IMR-90 (cell line): Measurements from ENCODE around the gene TMCC1. TPM values are rescaled to one million over a fixed set of nuclear protein-coding genes. Genes with fewer than 3 reads are reported as not detected.
A peak's percentile ranks its signal among the peaks of the same experiment; 100 is the strongest.

Source experiments
- ATAC-seq: fragments of 200-7000 bp; cut with Tn5 transposase; 2 replicates; pipeline ENCODE4 v1.9.1; 2020; ENCODE audit warnings: low read depth, mild to moderate bottlenecking, moderate library complexity
- BruUV-seq: library from RNA; stranded (reverse); fragments of 400-500 nt; replicated peaks from 2 replicates; lab custom pipeline; 2021; lab: Mats Ljungman, UMichigan
- CTCF ChIA-PET: fragments of 300-600 bp; formaldehyde crosslinking; extraction: SDS; loops from one replicate; lab custom pipeline; 2021; ENCODE audit warnings: antibody characterized with exemption; lab: Yijun Ruan, JAX
- POLR2A ChIA-PET: fragments of 300-600 bp; sonication (Branson Sonifier 250); formaldehyde crosslinking; loops from one replicate; lab custom pipeline; 2022; ENCODE audit warnings: antibody characterized with exemption; ENCODE audit not compliant: unreplicated experiment; lab: Charles Lee
- DNase-seq: peaks from one replicate; pipeline ENCODE4 v3.0.0; 2013
- H2AFZ ChIP-seq: replicated peaks from 2 replicates; pipeline ENCODE3; 2013; ENCODE audit warnings: low read length, mild to moderate bottlenecking; ENCODE audit not compliant: poor library complexity
- H2AK5ac ChIP-seq: 2 replicates; pipeline ENCODE4 v1.6.1; 2013; ENCODE audit warnings: low read depth, low read length, inconsistent platforms
- H2AK9ac ChIP-seq: replicated peaks from 2 replicates; pipeline ENCODE3; 2013; ENCODE audit warnings: mild to moderate bottlenecking, low read depth, low read length, moderate library complexity; ENCODE audit not compliant: poor library complexity
- H2BK120ac ChIP-seq: 2 replicates; pipeline ENCODE4 v1.6.1; 2013; ENCODE audit warnings: low read depth, low read length, inconsistent platforms
- H2BK15ac ChIP-seq: 3 replicates; pipeline ENCODE4 v1.6.1; 2013; ENCODE audit warnings: low read depth, low read length, inconsistent platforms
- H2BK20ac ChIP-seq: 2 replicates; pipeline ENCODE4 v1.6.1; 2013; ENCODE audit warnings: low read depth, mild to moderate bottlenecking, inconsistent platforms, low read length, moderate library complexity
- H2BK5ac ChIP-seq: 2 replicates; pipeline ENCODE4 v1.6.1; 2013; ENCODE audit warnings: mild to moderate bottlenecking, low read depth, low read length, inconsistent platforms; ENCODE audit not compliant: poor library complexity, severe bottlenecking
- H3K14ac ChIP-seq: replicated peaks from 2 replicates; pipeline ENCODE4 v1.6.1; 2013; ENCODE audit warnings: low read depth, low read length, inconsistent platforms
- H3K18ac ChIP-seq: 2 replicates; pipeline ENCODE4 v1.6.1; 2013; ENCODE audit warnings: low read depth, low read length, control low read depth
- H3K23ac ChIP-seq: 2 replicates; pipeline ENCODE4 v1.6.1; 2013; ENCODE audit warnings: low read depth, low read length, inconsistent platforms
- H3K27ac ChIP-seq: 2 replicates; pipeline ENCODE4 v1.5.1; 2013; ENCODE audit warnings: mild to moderate bottlenecking, control low read depth, low read length; ENCODE audit not compliant: insufficient read depth
- H3K27me3 ChIP-seq: 2 replicates; pipeline ENCODE4 v1.6.1; 2013; ENCODE audit warnings: low read length; ENCODE audit not compliant: control insufficient read depth, insufficient read depth
- H3K36me3 ChIP-seq: 2 replicates; pipeline ENCODE4 v1.6.1; 2013; ENCODE audit warnings: low read length, mixed read lengths; ENCODE audit not compliant: control insufficient read depth, insufficient read depth
- H3K4ac ChIP-seq: 2 replicates; pipeline ENCODE4 v1.6.1; 2013; ENCODE audit warnings: low read depth, low read length, inconsistent platforms
- H3K4me1 ChIP-seq: 2 replicates; pipeline ENCODE4 v1.6.1; 2013; ENCODE audit warnings: low read length, mixed read lengths; ENCODE audit not compliant: control insufficient read depth, insufficient read depth
- H3K4me2 ChIP-seq: 2 replicates; pipeline ENCODE4 v1.6.1; 2013; ENCODE audit warnings: low read depth, mild to moderate bottlenecking, control low read depth, low read length, moderate library complexity
- H3K4me3 ChIP-seq: 2 replicates; pipeline ENCODE4 v1.5.1; 2013; ENCODE audit warnings: low read depth, mild to moderate bottlenecking, control low read depth, low read length, moderate library complexity; ENCODE audit not compliant: insufficient read depth
- H3K56ac ChIP-seq: 2 replicates; pipeline ENCODE4 v1.6.1; 2013; ENCODE audit warnings: low read length, inconsistent platforms; ENCODE audit not compliant: insufficient read depth; ENCODE audit errors: extremely low read depth
- H3K79me1 ChIP-seq, 2 experiments: 2 replicates each; pipeline ENCODE4 v1.6.1; 2013; ENCODE audit warnings: low read length in 2 of 2, inconsistent platforms in 1 of 2, low read depth in 1 of 2
- H3K9ac ChIP-seq: 2 replicates; pipeline ENCODE4 v1.6.1; 2013; ENCODE audit warnings: low read depth, low read length, control low read depth
- H3K9me1 ChIP-seq: 2 replicates; pipeline ENCODE4 v1.6.1; 2013; ENCODE audit warnings: low read length, inconsistent platforms; ENCODE audit not compliant: insufficient read depth
- H3K9me3 ChIP-seq: 2 replicates; pipeline ENCODE4 v1.6.1; 2013; ENCODE audit warnings: low read length; ENCODE audit not compliant: control insufficient read depth, insufficient read depth
- H4K20me1 ChIP-seq: 2 replicates; pipeline ENCODE4 v1.6.1; 2013; ENCODE audit warnings: low read length, inconsistent platforms; ENCODE audit not compliant: insufficient read depth
- H4K5ac ChIP-seq: 2 replicates; pipeline ENCODE4 v1.6.1; 2013; ENCODE audit warnings: mild to moderate bottlenecking, low read depth, low read length, control low read depth
- H4K8ac ChIP-seq, 2 experiments: 2 replicates each; pipeline ENCODE4 v1.6.1; 2013; ENCODE audit warnings: low read depth in 2 of 2, low read length in 2 of 2, control low read depth in 1 of 2, inconsistent platforms in 1 of 2
- H4K91ac ChIP-seq: 2 replicates; pipeline ENCODE4 v1.6.1; 2013; ENCODE audit warnings: low read depth, low read length, inconsistent platforms; ENCODE audit not compliant: insufficient read depth
- BHLHE40 ChIP-seq: fragments of 150-350 bp; IDR thresholded peaks from 2 replicates; pipeline ENCODE4 v1.6.1; 2016; ENCODE audit warnings: mild to moderate bottlenecking, low read depth, low read length
- CEBPB ChIP-seq: IDR thresholded peaks from 2 replicates; pipeline ENCODE4 v1.6.1; 2012; ENCODE audit warnings: low read depth, low read length, improper control_type of control experiment
- CHD1 ChIP-seq: IDR thresholded peaks from 2 replicates; pipeline ENCODE4 v1.6.1; 2012; ENCODE audit warnings: low read depth, low read length, improper control_type of control experiment
- CTCF ChIP-seq: conservative IDR thresholded peaks from 2 replicates; pipeline ENCODE4 v1.5.1; 2012; ENCODE audit warnings: mild to moderate bottlenecking, low read depth, low read length, improper control_type of control experiment
- ELK1 ChIP-seq: fragments of 150-350 bp; IDR thresholded peaks from 2 replicates; pipeline ENCODE4 v1.6.1; 2016; ENCODE audit warnings: low read depth, mild to moderate bottlenecking, low read length, moderate library complexity, borderline replicate concordance
- FOS ChIP-seq: fragments of 150-350 bp; IDR thresholded peaks from 2 replicates; pipeline ENCODE4 v1.6.1; 2016; ENCODE audit warnings: low read depth, low read length
- MAFK ChIP-seq: IDR thresholded peaks from 2 replicates; pipeline ENCODE4 v1.6.1; 2012; ENCODE audit warnings: low read depth, low read length, improper control_type of control experiment
- MAZ ChIP-seq: IDR thresholded peaks from 2 replicates; pipeline ENCODE4 v1.6.1; 2012; ENCODE audit warnings: low read depth, mild to moderate bottlenecking, low read length, improper control_type of control experiment, moderate library complexity, borderline replicate concordance
- MXI1 ChIP-seq: IDR thresholded peaks from 2 replicates; pipeline ENCODE4 v1.6.1; 2012; ENCODE audit warnings: low read depth, mild to moderate bottlenecking, low read length, moderate library complexity, borderline replicate concordance
- NFE2L2 ChIP-seq: fragments of 150-350 bp; IDR thresholded peaks from 2 replicates; pipeline ENCODE4 v1.6.1; 2016; ENCODE audit warnings: low read depth, mild to moderate bottlenecking, low read length
- POLR2A ChIP-seq: IDR thresholded peaks from 2 replicates; pipeline ENCODE4 v1.6.1; 2012; ENCODE audit warnings: mild to moderate bottlenecking, low read depth, low read length
- RAD21 ChIP-seq: IDR thresholded peaks from 2 replicates; pipeline ENCODE4 v1.6.1; 2012; ENCODE audit warnings: low read length, improper control_type of control experiment
- RCOR1 ChIP-seq: IDR thresholded peaks from 2 replicates; pipeline ENCODE4 v1.6.1; 2012; ENCODE audit warnings: mild to moderate bottlenecking, low read length, improper control_type of control experiment; ENCODE audit not compliant: insufficient replicate concordance
- RFX5 ChIP-seq: IDR thresholded peaks from 2 replicates; pipeline ENCODE4 v1.8.0; 2012; ENCODE audit warnings: low read depth, mild to moderate bottlenecking, low read length, moderate library complexity
- SMC3 ChIP-seq: fragments of 150-350 bp; IDR thresholded peaks from 2 replicates; pipeline ENCODE4 v1.6.1; 2016; ENCODE audit warnings: low read depth, mild to moderate bottlenecking, antibody characterized with exemption, low read length, moderate library complexity
- USF2 ChIP-seq: fragments of 150-350 bp; IDR thresholded peaks from 2 replicates; pipeline ENCODE4 v1.6.1; 2017; ENCODE audit warnings: mild to moderate bottlenecking, antibody characterized with exemption, low read length, low read depth
- WGBS, 2 experiments: methylation state at CpG; one replicate each; pipeline versions ENCODE4 v1.1.5 to v1.1.7; 2013; ENCODE audit warnings: missing lambda C conversion rate in 2 of 2; ENCODE audit not compliant: insufficient read length in 1 of 2; ENCODE audit errors: extremely low coverage in 2 of 2; 5-methylcytosine and 5-hydroxymethylcytosine counted together
- dilution Hi-C: fragments of 300-500 bp; cut with HindIII; formaldehyde crosslinking; loops from one replicate; pipeline ENCODE4 v1.14.3; 2018; ENCODE audit warnings: low sequenced_read_pairs; ENCODE audit not compliant: unreplicated experiment
- in situ Hi-C: fragments of 300-500 bp; cut with MboI; formaldehyde crosslinking; loops from 3 replicates; pipeline ENCODE4 v1.14.3; 2019; ENCODE audit warnings: low sequenced_read_pairs, inconsistent platforms, mixed read lengths
- intact Hi-C: fragments of 100-400 bp; cut with micrococcal nuclease; formaldehyde crosslinking; loops from 2 replicates; pipeline ENCODE4 v1.10.0; 2022
- polyA plus RNA-seq, 3 experiments: library from polyadenylated mRNA; depleted of rRNA; stranded (reverse); fragments of >200 nt; gene quantifications; 2 replicates each; pipeline ENCODE4 v1.2.3, GENCODE V29; 2012; ENCODE audit warnings: low replicate concordance in 1 of 3
- total RNA-seq: library from RNA; depleted of rRNA; stranded (reverse); fragments of >200 nt; gene quantifications from 2 replicates; pipeline ENCODE4 v1.2.3, GENCODE V29; 2012

The TMCC1 gene
- total and polyA plus RNA-seq, 2 of the 4 experiments (the other 2 are of a cell fraction), result 5.0 to 7.3 TPM

DNA sequence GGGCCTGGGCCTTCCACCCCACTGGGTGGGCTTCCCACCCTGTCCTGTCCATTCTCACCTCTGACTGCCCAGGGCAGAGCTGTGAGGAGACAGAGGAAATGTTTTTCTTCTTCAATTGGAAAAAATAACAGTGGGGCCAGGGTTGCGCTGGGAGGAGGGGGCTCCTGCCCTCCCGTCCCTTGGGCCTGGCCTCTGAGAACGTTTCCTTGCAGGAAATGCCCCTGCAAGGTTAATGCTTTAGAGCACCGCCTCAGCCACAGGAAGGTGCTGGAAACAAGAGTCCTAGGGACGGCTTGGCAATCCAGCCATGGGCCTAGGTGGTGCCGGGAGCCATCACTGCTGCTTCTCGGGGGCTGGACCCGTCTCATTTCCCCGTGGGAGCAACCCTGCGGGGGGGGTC lies 283.2 kb downstream of the TMCC1 start:
- dilution Hi-C loops, result no loop called here
- 46% methylated on average over 3 of the region's 10 CpGs; no CpG with 5 or more reads in 1 of the 2 experiments for WGBS, 2 experiments
- POLR2A ChIA-PET, result no interaction called here

More for the DNA sequence above, 283.2 kb downstream of the TMCC1 start:
- no peak overlapping the region for H4K91ac ChIP-seq
- TF ChIP-seq SMC3, result no peak
- no peak for TF ChIP-seq CTCF
- no peak for TF ChIP-seq MAFK
- TF ChIP-seq CHD1, result no peak
- no peak for TF ChIP-seq RAD21
- no peak for TF ChIP-seq ELK1
- no peak for TF ChIP-seq USF2
- no peak for TF ChIP-seq FOS
- no peak for TF ChIP-seq CEBPB
- TF ChIP-seq RCOR1, result no peak
- TF ChIP-seq MXI1, result no peak
- TF ChIP-seq BHLHE40, result no peak
- no peak for TF ChIP-seq MAZ
- TF ChIP-seq RFX5, result no peak
- no peak for TF ChIP-seq POLR2A
- TF ChIP-seq NFE2L2, result no peak
- H2BK15ac ChIP-seq, result no peak overlapping the region
- H2AK9ac ChIP-seq, result no peak overlapping the region
- H3K27ac ChIP-seq, result no peak overlapping the region
- H3K4me1 ChIP-seq, result peaks cover 17% of the 10 kb centered on the region
- no peak for ATAC-seq
- H3K56ac ChIP-seq, result no peak overlapping the region
- H3K23ac ChIP-seq, result no peak overlapping the region
- intact Hi-C loops (no loop called here), in situ Hi-C loops (loop anchor here (25.0 kb wide), 1 partner anchor 223 kb away; no protein-coding TSS in a partner anchor)
- no peaks in the 10 kb centered on the region for H3K9me3 ChIP-seq
- no peak overlapping the region for H2BK20ac ChIP-seq
- no peaks in the 10 kb centered on the region; a peak in 1 of 4 replicates for H3K79me1 ChIP-seq
- H3K9ac ChIP-seq, result no peak overlapping the region
- H3K27me3 ChIP-seq, result no peaks in the 10 kb centered on the region
- H3K14ac ChIP-seq, result no peak overlapping the region
- no peak overlapping the region for H4K8ac ChIP-seq
- peak overlapping the region; percentile 64 for H2AK5ac ChIP-seq
- H3K9me1 ChIP-seq, result peaks cover 10% of the 10 kb centered on the region
- peak overlapping the region; percentile 49 for H2AFZ ChIP-seq
- BruUV-seq, result no TSS peak
- DNase-seq, result no peak
- CTCF ChIA-PET, result no interaction called here
- H3K4me3 ChIP-seq, result no peak overlapping the region
- H4K20me1 ChIP-seq, result 0 out of 2 replicates have a peak, but pooled peaks cover 5% of the 10 kb centered on the region
- no peak overlapping the region for H3K4me2 ChIP-seq
- H4K5ac ChIP-seq, result no peak overlapping the region
- H3K4ac ChIP-seq, result no peak overlapping the region; the same call in 1 of the 2 replicates
- no peak overlapping the region for H3K18ac ChIP-seq
- no peaks in the 10 kb centered on the region for H3K36me3 ChIP-seq
- peak overlapping the region; percentile 39 for H2BK5ac ChIP-seq
- no peak overlapping the region for H2BK120ac ChIP-seq
